ENCODE results near the gene NAIF1. TPM values are rescaled to one million over a fixed set of nuclear protein-coding genes. Genes with fewer than 3 reads are reported as not detected.
A peak's percentile ranks its signal among the peaks of the same experiment; 100 is the strongest.

Gene NAIF1
- total RNA-seq, 1 experiment from 2014 or later, result 12.4 TPM

DNA sequence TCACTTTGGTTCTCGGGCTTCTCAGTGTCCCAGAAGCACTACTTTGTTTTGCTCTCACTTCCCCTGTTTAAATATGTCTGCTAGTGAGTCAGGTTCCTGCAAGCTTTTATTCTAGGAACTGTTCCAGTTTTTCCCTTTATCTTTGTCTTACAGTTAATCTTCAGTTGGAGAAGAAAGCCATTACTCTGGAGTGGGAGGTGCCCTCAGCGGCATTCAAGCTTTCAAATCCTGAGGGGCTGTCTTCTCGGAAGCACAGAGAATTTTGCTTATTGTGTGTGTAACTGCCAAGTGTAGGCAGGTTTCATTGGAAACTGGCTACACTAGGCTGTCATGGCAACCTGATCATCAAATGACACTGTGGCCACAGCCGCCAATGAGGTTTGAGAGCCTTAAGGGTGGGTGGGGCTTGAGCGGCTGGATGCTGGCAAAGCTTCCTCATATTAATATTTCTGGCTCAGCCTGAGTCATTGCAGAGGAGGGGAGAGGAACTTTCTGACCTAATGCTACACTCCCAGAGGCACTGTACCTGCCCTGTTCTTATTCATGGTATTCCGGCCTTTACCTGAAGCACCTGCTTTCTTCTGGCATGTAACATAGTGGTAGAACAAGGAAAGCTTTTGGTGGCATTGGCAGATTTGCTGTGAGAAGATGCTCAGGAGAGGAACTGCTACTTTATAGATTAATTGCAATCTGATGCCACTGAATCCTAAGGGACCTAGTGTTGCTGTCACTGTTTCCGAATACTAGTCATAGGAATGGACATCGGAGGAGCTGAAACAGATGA lies 27.2 kb upstream of the NAIF1 start:
- H3K27ac Mint-ChIP-seq, result peak overlapping the region; percentile 90
- ATAC-seq (peak; percentile 25), DNase-seq (ENCODE audit: low spot score) (peak; percentile 64)
- POLR2A ChIA-PET, result interaction anchor here (1.2 kb wide), 1 partner anchor 27 kb away, joined by 3 read pairs; no protein-coding TSS in a partner anchor
- H3K4me1 Mint-ChIP-seq, result peaks cover 44% of the 10 kb centered on the region
- no peaks in the 10 kb centered on the region for H3K9me3 Mint-ChIP-seq
- CTCF ChIA-PET, result interaction anchor here (0.8 to 7.2 kb wide), 5 partner anchors 24 to 151 kb away, joined by 3 to 73 read pairs (median 5); no protein-coding TSS in a partner anchor
- H3K36me3 Mint-ChIP-seq, result no peaks in the 10 kb centered on the region
- H3K27me3 Mint-ChIP-seq (ENCODE audit: low read depth), result no peaks in the 10 kb centered on the region
- TF ChIP-seq NFE2L1 (CRISPR knock-in tag; IDR thresholded peaks at IDR 0.05) (no peak), NFYB (CRISPR knock-in tag; conservative IDR thresholded peaks at IDR 0.05; ENCODE audit: low read depth) (peak; percentile 49)
- H3K4me3 Mint-ChIP-seq, result no peak overlapping the region

DNA sequence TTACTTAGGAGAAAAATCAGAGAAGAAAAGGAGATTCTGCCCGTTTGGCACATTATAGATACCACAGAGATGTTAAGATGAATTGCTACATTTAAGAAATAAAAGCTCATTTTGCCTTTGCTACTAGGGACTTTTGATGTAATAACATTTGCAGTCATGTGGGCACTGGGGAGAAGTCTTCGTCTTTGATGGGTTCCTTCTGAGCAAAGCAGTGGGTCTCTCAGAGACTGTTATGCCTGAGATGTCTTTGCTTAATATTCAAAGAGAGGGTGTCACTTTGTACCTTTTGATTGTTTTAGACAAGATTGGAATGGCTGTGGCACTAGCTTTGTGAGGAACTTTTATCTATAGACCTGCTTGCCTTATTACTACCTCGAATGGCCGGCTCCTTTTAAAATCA lies 25.9 kb upstream of the NAIF1 start:
- ChIA-PET CTCF (interaction anchor here (0.9 to 1.5 kb wide), 3 partner anchors 25 to 58 kb away, joined by 3 to 9 read pairs (median 4); no protein-coding TSS in a partner anchor), POLR2A (interaction anchor here (2.1 kb wide), 1 partner anchor 25 kb away, joined by 6 read pairs; the partner anchor contains the start of genes NAIF1 and SLC25A25)
- no peak for DNase-seq (ENCODE audit: low spot score)
- H3K4me1 Mint-ChIP-seq, result peaks cover 33% of the 10 kb centered on the region
- no peaks in the 10 kb centered on the region for H3K9me3 Mint-ChIP-seq
- TF ChIP-seq FOXJ3 (CRISPR knock-in tag; IDR thresholded peaks at IDR 0.05; ENCODE audit: borderline replicate concordance), result no peak
- no peak for TF ChIP-seq NR2C2 (CRISPR knock-in tag; IDR thresholded peaks at IDR 0.05)
- peak overlapping the region; percentile 54 for H3K27ac Mint-ChIP-seq
- H3K36me3 Mint-ChIP-seq, result no peaks in the 10 kb centered on the region
- no peak overlapping the region for H3K4me3 Mint-ChIP-seq
- no peaks in the 10 kb centered on the region for H3K27me3 Mint-ChIP-seq (ENCODE audit: low read depth)
- no peak for ATAC-seq

DNA sequence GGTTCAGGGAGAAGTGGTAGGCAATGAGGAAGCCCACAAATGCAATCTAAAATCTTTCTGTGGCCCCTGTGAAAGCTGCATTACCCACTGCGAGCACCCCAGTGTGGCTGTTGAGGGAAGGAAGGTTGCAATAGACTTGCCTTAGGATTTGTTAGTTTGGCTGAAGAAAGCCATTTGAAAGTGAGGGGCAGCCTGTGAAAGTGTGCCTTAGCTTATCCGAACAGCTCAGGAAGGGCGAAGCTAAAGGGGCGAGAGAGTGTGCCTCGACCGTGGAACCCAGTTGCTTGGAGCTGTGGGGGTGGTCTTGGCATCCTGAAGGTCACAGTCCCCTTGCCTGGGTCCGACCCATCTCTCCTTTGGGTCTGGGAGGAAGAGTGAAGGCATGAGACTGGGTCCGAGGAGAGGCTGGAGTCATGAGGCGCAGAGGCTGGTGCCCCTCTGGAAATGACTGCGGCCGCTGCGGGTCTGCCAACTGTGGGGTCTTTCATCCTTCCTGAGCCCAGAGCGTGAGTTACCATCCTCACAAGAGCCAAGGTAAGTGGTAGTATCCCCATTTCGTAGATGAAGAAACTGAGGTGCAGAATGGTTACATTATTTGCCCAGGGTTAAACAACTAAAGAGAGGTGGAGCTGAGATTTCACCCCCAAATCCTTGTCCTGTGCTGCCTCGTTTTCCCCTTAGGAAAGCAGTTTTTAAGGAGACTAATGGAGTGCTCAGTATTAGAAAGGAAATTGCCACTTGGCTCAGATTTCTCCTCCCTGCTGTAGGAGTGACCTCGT lies 25.3 kb upstream of the NAIF1 start:
- H3K4me3 Mint-ChIP-seq, result no peak overlapping the region
- peak overlapping the region; percentile 54; the same call in 1 of the 2 replicates for H3K27ac Mint-ChIP-seq

DNA sequence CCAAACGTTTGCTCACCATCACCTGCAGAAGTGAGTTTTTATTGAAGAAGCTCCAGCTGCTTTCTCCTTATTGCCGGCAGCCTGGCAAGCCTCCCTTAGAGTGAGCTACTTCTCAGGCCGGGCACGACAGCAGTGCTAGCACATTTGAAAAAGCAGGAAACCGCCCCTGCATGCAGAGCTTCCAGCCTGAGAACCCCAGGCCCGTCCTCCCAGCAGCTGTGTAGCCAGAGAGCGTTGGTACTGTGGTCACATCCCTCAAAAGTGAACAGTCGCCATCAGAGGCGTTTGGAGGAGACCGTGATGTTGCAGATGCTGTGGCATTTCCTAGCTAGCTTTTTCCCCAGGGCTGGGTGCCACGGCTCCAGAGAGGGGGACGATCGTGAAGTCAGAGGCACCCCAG lies 24.5 kb upstream of the NAIF1 start:
- H3K9me3 Mint-ChIP-seq, result no peaks in the 10 kb centered on the region
- TF ChIP-seq ZNF232 (CRISPR knock-in tag; IDR thresholded peaks at IDR 0.05) (no peak), PRRX2 (CRISPR knock-in tag; IDR thresholded peaks at IDR 0.05) (no peak), NFATC4 (CRISPR knock-in tag; IDR thresholded peaks at IDR 0.05) (no peak), KAT7 (CRISPR knock-in tag; IDR thresholded peaks at IDR 0.05; ENCODE audit: borderline replicate concordance) (no peak), ESRRA (CRISPR knock-in tag; IDR thresholded peaks at IDR 0.05; ENCODE audit: borderline replicate concordance) (no peak), ZNF671 (CRISPR knock-in tag; IDR thresholded peaks at IDR 0.05) (no peak), JAZF1 (CRISPR knock-in tag; IDR thresholded peaks at IDR 0.05) (no peak), OVOL2 (CRISPR knock-in tag; IDR thresholded peaks at IDR 0.05; ENCODE audit: borderline replicate concordance) (no peak), NR1H2 (CRISPR knock-in tag; IDR thresholded peaks at IDR 0.05) (no peak), SOX15 (CRISPR knock-in tag; IDR thresholded peaks at IDR 0.05) (no peak), GABPB1 (CRISPR knock-in tag; IDR thresholded peaks at IDR 0.05) (no peak), HMGA2 (CRISPR knock-in tag; IDR thresholded peaks at IDR 0.05) (no peak), RELA (CRISPR knock-in tag; IDR thresholded peaks at IDR 0.05; ENCODE audit: borderline replicate concordance) (no peak), MXD4 (CRISPR knock-in tag; IDR thresholded peaks at IDR 0.05; ENCODE audit: borderline replicate concordance) (no peak), ZNF416 (CRISPR knock-in tag; IDR thresholded peaks at IDR 0.05) (no peak), NFE2L1 (CRISPR knock-in tag; IDR thresholded peaks at IDR 0.05) (no peak), FOXJ3 (CRISPR knock-in tag; IDR thresholded peaks at IDR 0.05; ENCODE audit: borderline replicate concordance) (no peak)
- TF ChIP-seq, protein P1, sequence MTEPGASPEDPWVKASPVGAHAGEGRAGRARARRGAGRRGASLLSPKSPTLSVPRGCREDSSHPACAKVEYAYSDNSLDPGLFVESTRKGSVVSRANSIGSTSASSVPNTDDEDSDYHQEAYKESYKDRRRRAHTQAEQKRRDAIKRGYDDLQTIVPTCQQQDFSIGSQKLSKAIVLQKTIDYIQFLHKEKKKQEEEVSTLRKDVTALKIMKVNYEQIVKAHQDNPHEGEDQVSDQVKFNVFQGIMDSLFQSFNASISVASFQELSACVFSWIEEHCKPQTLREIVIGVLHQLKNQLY (CRISPR knock-in tag; IDR thresholded peaks at IDR 0.05), result no peak
- TF ChIP-seq, protein P2, sequence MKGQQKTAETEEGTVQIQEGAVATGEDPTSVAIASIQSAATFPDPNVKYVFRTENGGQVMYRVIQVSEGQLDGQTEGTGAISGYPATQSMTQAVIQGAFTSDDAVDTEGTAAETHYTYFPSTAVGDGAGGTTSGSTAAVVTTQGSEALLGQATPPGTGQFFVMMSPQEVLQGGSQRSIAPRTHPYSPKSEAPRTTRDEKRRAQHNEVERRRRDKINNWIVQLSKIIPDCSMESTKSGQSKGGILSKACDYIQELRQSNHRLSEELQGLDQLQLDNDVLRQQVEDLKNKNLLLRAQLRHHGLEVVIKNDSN (CRISPR knock-in tag; IDR thresholded peaks at IDR 0.05), result no peak
- ChIA-PET CTCF (interaction anchor here (0.7 to 3.0 kb wide), 14 partner anchors 10 to 347 kb away, joined by 3 to 35 read pairs (median 4); partner anchors contain the start of genes NAIF1 and SLC25A25), POLR2A (interaction anchor here (0.6 to 2.1 kb wide), 3 partner anchors 9 to 376 kb away, joined by 3 to 6 read pairs (median 4); partner anchors contain the start of genes NAIF1, PTRH1 and SLC25A25)
- DNase-seq (ENCODE audit: low spot score), result no peak
- H3K4me3 Mint-ChIP-seq, result no peak overlapping the region
- no peaks in the 10 kb centered on the region for H3K27me3 Mint-ChIP-seq (ENCODE audit: low read depth)
- H3K27ac Mint-ChIP-seq, result peak overlapping the region; percentile 66
- no peak; the same call in 1 of the 2 replicates for ATAC-seq
- peaks cover 20% of the 10 kb centered on the region for H3K4me1 Mint-ChIP-seq
- H3K36me3 Mint-ChIP-seq, result no peaks in the 10 kb centered on the region

More for the DNA sequence above, 25.3 kb upstream of the NAIF1 start:
- Mint-ChIP-seq H3K4me1 (peaks cover 26% of the 10 kb centered on the region), H3K9me3 (no peaks in the 10 kb centered on the region), H3K36me3 (no peaks in the 10 kb centered on the region), H3K27me3 (ENCODE audit: low read depth) (no peaks in the 10 kb centered on the region)
- no peak for ATAC-seq
- POLR2A ChIA-PET, result interaction anchor here (2.1 kb wide), 1 partner anchor 25 kb away, joined by 6 read pairs; the partner anchor contains the start of genes NAIF1 and SLC25A25
- TF ChIP-seq FOXK1 (CRISPR knock-in tag; IDR thresholded peaks at IDR 0.05) (no peak), MYBL2 (CRISPR knock-in tag; IDR thresholded peaks at IDR 0.05) (no peak), SMAD3 (CRISPR knock-in tag; IDR thresholded peaks at IDR 0.05; ENCODE audit: borderline replicate concordance) (no peak)
- TF ChIP-seq, protein P3, sequence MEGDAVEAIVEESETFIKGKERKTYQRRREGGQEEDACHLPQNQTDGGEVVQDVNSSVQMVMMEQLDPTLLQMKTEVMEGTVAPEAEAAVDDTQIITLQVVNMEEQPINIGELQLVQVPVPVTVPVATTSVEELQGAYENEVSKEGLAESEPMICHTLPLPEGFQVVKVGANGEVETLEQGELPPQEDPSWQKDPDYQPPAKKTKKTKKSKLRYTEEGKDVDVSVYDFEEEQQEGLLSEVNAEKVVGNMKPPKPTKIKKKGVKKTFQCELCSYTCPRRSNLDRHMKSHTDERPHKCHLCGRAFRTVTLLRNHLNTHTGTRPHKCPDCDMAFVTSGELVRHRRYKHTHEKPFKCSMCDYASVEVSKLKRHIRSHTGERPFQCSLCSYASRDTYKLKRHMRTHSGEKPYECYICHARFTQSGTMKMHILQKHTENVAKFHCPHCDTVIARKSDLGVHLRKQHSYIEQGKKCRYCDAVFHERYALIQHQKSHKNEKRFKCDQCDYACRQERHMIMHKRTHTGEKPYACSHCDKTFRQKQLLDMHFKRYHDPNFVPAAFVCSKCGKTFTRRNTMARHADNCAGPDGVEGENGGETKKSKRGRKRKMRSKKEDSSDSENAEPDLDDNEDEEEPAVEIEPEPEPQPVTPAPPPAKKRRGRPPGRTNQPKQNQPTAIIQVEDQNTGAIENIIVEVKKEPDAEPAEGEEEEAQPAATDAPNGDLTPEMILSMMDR (IDR thresholded peaks at IDR 0.05), result no peak
- no peak for DNase-seq (ENCODE audit: low spot score)
- CTCF ChIA-PET, result interaction anchor here (0.9 to 3.0 kb wide), 6 partner anchors 11 to 114 kb away, joined by 3 to 35 read pairs (median 4); no protein-coding TSS in a partner anchor
